ENCODE data around the gene MAGEB16.

Gene MAGEB16

GRCh38 chrX:35798042-35798441, at the start of gene MAGEB16:
MAGEB16 (plus strand) TSS chrX:35798342; CDS start chrX:35802197, 3,855 bp downstream.
- no peak for DNase-seq (ENCODE audit: low read depth in 3 of 3)

DNA sequence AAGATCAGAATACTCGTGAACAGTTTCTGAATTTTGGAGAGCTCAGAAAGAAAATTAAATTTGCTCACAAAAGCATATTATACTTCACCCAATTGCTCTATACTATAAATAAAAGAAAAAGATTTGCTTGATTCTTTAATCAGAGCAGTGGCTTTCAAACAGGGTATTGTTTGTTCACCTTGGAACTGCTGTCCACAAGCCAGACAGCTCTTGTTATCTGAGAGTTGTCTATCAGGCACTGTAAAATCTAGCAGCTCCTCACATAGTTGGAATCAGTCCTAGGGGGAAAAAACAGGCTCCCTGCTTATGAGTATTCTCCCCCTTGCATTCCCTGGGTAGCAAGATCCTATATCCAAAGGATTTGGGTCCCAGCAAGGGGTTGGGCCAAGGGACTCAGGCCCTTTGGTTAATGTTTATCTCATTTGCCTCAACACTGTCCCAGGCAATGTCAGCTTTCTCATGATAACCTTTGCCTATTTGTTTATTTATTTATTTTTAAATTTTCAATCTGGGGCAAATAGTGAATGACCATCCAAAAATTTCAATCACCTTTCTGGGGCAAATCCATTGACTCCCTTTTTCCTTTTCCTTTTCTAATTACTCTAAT, 24.1 kb upstream of the MAGEB16 start:
- no peak for DNase-seq (ENCODE audit: low read depth in 3 of 3)

GRCh38 chrX:35785075-35785474, 13.1 kb upstream of the MAGEB16 start:
- DNase-seq (ENCODE audit: low read depth in 3 of 3) = no peak

DNA sequence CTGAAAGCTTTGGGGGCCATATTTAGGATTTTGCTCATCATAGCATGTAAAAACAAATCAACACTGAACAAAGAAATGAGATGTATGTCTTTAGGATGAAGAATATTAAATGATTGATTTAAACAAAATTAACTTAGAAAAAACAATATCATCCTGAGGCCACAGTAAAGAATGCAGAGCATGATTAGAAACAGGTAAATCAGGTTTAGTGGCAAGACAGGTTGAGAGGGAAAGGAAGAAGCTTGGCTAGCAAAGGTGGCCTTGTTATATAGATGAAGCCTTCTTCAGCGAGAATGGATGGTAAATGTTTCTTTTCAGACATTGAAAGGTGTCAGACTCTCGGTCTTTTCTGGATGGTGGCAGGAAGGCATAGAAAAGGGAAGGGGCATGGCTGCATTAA, 11.9 kb upstream of the MAGEB16 start:
- DNase-seq (ENCODE audit: low read depth in 3 of 3) = no peak

- DNase-seq (ENCODE audit: low read depth in 3 of 3) = no peak
These were observed 10.3 kb upstream of the MAGEB16 start for GRCh38 chrX:35787867-35788266.

- DNase-seq (ENCODE audit: low read depth in 3 of 3) = no peak
These were observed 2.3 kb downstream of the MAGEB16 start for GRCh38 chrX:35800474-35800873.

GRCh38 chrX:35809781-35810180, 11.6 kb downstream of the MAGEB16 start:
- DNase-seq (ENCODE audit: low read depth in 3 of 3) = no peak

DNA sequence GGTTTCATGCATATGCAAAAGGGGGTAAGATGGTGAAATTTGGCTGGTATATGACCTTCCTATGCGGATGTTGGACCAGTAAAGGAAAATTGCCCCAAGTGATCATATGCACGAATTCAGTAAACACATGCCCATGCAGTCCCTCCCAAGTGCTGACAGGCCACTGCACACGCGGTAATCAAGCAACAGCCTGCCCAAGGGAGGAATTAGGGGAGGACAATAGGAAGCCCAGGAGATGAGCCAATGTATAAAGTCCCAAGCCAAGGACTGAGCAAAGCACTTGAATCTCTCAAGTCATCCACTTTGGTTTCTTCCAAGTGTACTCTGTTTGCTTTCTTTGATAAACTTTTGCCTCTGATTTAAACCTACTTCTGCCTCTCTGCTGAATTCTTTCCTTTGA, 21.1 kb downstream of the MAGEB16 start:
- no peak for DNase-seq (ENCODE audit: low read depth in 3 of 3)

DNA sequence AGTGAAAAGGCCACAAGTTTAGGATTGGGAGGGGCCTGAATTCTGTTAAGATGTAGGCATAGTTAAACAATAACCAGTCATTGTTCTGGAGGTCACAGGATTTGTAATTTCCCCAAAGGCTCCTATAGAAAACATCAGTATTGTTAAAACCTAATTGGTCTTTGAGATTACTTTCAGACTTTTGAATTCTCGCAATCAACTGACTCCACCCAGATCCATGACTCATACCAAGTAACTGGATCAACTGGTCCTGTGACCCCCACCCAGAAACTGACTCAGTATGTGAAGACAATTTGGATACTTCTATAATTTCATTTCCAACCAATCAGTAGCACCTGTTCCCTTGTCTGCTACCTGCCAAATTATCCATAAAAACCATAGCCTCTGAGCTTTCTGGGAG, 28.4 kb downstream of the MAGEB16 start:
- no peak for DNase-seq (ENCODE audit: low read depth in 3 of 3)

GRCh38 chrX:35829501-35829900, 31.4 kb downstream of the MAGEB16 start:
- no peak for DNase-seq (ENCODE audit: low read depth in 3 of 3)

GRCh38 chrX:35841872-35842271, 43.7 kb downstream of the MAGEB16 start:
- no peak for DNase-seq (ENCODE audit: low read depth in 3 of 3)

- no peak for DNase-seq (ENCODE audit: low read depth in 3 of 3)
These were observed 44.5 kb downstream of the MAGEB16 start for GRCh38 chrX:35842674-35843073.

DNA sequence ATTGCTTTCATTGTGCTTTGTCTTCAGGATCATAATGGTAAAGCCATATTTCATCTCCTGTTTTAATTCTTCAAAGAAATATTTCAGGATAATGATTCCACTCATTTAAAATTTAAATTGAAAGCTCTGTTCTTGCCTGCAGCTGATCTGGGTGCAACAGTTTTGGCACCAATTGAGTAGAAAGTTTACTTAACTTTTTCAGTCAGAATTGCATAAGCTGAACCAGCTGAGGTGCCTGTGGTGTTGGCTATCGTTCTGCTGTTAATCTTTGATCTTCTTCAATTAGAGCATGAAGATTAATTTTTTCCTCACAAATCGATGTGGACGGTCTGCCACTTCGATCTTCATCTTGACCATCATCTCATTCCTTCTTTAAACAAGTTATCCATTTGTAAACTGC, 49.6 kb downstream of the MAGEB16 start:
- no peak for DNase-seq (ENCODE audit: low read depth in 3 of 3)
